K562 (cell line): Measurements from ENCODE around the gene EIF5. TPM values are rescaled to one million over a fixed set of nuclear protein-coding genes. Genes with fewer than 3 reads are reported as not detected.

ENCODE experiments used
- BCLAF1 ChIP-seq, 2 experiments: fragments of 450-650 bp in 1 of 2; IDR thresholded peaks; 2 replicates each; pipeline ENCODE4 v1.6.1; 2011 to 2017; ENCODE audit warnings: low read depth in 2 of 2, antibody characterized with exemption in 1 of 2, borderline replicate concordance in 1 of 2, low read length in 1 of 2, mild to moderate bottlenecking in 1 of 2, mixed read lengths in 1 of 2; ENCODE audit not compliant: control insufficient read depth in 1 of 2
- CREB5 ChIP-seq: fragments of 250-450 bp; sonication (Bioruptor Pico); IDR thresholded peaks from 2 replicates; pipeline ENCODE4 v1.5.0; 2020; ENCODE audit warnings: mild to moderate bottlenecking
- FOXK1 ChIP-seq: sonication (generic); formaldehyde crosslinking; IDR thresholded peaks from 2 replicates; pipeline ENCODE4 v1.8.0; 2022; ENCODE audit warnings: missing genetic modification reagents, mild to moderate bottlenecking, borderline replicate concordance
- GTF2E2 ChIP-seq: fragments of 200-800 bp; sonication (Bioruptor generic); IDR thresholded peaks from 2 replicates; pipeline ENCODE4 v1.6.1; 2016; ENCODE audit warnings: missing genetic modification characterization, missing compliant biosample characterization
- MTA2 ChIP-seq: fragments of 450-650 bp; IDR thresholded peaks from 2 replicates; pipeline ENCODE4 v1.6.1; 2016; ENCODE audit warnings: low read depth
- NELFE ChIP-seq: IDR thresholded peaks from 2 replicates; pipeline ENCODE4 v1.6.1; 2011; ENCODE audit warnings: mild to moderate bottlenecking; ENCODE audit not compliant: insufficient read depth, insufficient read length
- PKNOX1 ChIP-seq: fragments of 450-650 bp; IDR thresholded peaks from 2 replicates; pipeline ENCODE4 v1.6.1; 2016
- PPARD ChIP-seq: fragments of 250-450 bp; sonication (Bioruptor Pico); IDR thresholded peaks from 2 replicates; pipeline ENCODE4 v1.8.0; 2022; ENCODE audit warnings: inconsistent platforms, mild to moderate bottlenecking, moderate library complexity
- ZNF197 ChIP-seq: fragments of 200-800 bp; sonication (Bioruptor generic); IDR thresholded peaks from 2 replicates; pipeline ENCODE4 v1.6.1; 2016; ENCODE audit warnings: low read depth, missing genetic modification characterization, missing compliant biosample characterization
- ZNF408 ChIP-seq: fragments of 250-450 bp; sonication (Bioruptor Pico); IDR thresholded peaks from 2 replicates; pipeline ENCODE4 v1.4.0; 2020; ENCODE audit warnings: low read depth, mild to moderate bottlenecking, moderate library complexity
- polyA plus RNA-seq, 8 experiments: library from polyadenylated mRNA; depleted of rRNA in 4 of 8; stranded (reverse) in 5 of 8; unstranded in 3 of 8; fragments of >200 nt; fragmentation: Nextera tagmentation in 2 of 8; fragmentation: Illumina TruSeq in 1 of 8; extraction: Ambion mirVana in 2 of 8; extraction: Trizol in 1 of 8; gene quantifications; 2 replicates each; pipeline versions ENCODE4 v1.2.1 to v1.2.3, GENCODE V29; 2011 to 2014; ENCODE audit warnings: inconsistent platforms in 1 of 8, missing spikeins in 1 of 8
- total RNA-seq, 7 experiments: library from RNA; depleted of rRNA in 6 of 7; stranded (reverse); fragments of >200 nt in 6 of 7; fragmentation: Illumina TruSeq in 2 of 7; extraction: Trizol in 2 of 7; gene quantifications; 2 replicates each; pipeline versions ENCODE4 v1.2.1 to v1.2.3, GENCODE V29; 2011 to 2021; ENCODE audit warnings: low replicate concordance in 1 of 7
- TF ChIP-seq, protein P1 (sequence below): sonication (generic); formaldehyde crosslinking; IDR thresholded peaks from 2 replicates; pipeline ENCODE4 v1.8.1; 2023; ENCODE audit warnings: mild to moderate bottlenecking, missing genetic modification reagents
- TF ChIP-seq, protein P2 (sequence below), 2 experiments: IDR thresholded peaks; 2 replicates each; pipeline ENCODE4 v1.6.1; 2011; ENCODE audit warnings: borderline replicate concordance in 1 of 2, control low read depth in 1 of 2, low read depth in 1 of 2, low read length in 1 of 2, mild to moderate bottlenecking in 1 of 2, mixed read lengths in 1 of 2, moderate library complexity in 1 of 2; ENCODE audit not compliant: insufficient read depth in 1 of 2, insufficient read length in 1 of 2, poor library complexity in 1 of 2, severe bottlenecking in 1 of 2; ENCODE audit errors: extremely low read depth in 1 of 2
- TF ChIP-seq, protein P3 (sequence below): sonication (generic); formaldehyde crosslinking; IDR thresholded peaks from 2 replicates; pipeline ENCODE4 v1.8.1; 2023; ENCODE audit warnings: mild to moderate bottlenecking, missing genetic modification reagents

Gene EIF5
- total and polyA plus RNA-seq, 9 of the 15 experiments (the other 6 are each of a cell fraction or from before 2014, with no cell fraction given): 92.7 to 442 (median 190) TPM

- TF ChIP-seq, protein P1, sequence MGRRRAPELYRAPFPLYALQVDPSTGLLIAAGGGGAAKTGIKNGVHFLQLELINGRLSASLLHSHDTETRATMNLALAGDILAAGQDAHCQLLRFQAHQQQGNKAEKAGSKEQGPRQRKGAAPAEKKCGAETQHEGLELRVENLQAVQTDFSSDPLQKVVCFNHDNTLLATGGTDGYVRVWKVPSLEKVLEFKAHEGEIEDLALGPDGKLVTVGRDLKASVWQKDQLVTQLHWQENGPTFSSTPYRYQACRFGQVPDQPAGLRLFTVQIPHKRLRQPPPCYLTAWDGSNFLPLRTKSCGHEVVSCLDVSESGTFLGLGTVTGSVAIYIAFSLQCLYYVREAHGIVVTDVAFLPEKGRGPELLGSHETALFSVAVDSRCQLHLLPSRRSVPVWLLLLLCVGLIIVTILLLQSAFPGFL (CRISPR knock-in tag): no peak
- TF ChIP-seq FOXK1 (CRISPR knock-in tag): no peak
- TF ChIP-seq ZNF197 (CRISPR knock-in tag): no peak
- no peak for TF ChIP-seq MTA2
- TF ChIP-seq CREB5 (CRISPR knock-in tag): no peak
- no peak for TF ChIP-seq NELFE
- peak in 1 of 2 experiments; percentile 81; a peak in 1 of 4 replicates for TF ChIP-seq BCLAF1 (IDR thresholded peaks at IDR 0.05; ENCODE audit: borderline replicate concordance in 1 of 2, control insufficient read depth in 1 of 2, low read depth in 2 of 2, low read length in 1 of 2)
- TF ChIP-seq ZNF408 (CRISPR knock-in tag): no peak
- 0 out of 2 replicates have a peak, but pooled peaks have one; percentile 41 for TF ChIP-seq GTF2E2 (tag)
- no peak for TF ChIP-seq PPARD
- TF ChIP-seq, protein P2, sequence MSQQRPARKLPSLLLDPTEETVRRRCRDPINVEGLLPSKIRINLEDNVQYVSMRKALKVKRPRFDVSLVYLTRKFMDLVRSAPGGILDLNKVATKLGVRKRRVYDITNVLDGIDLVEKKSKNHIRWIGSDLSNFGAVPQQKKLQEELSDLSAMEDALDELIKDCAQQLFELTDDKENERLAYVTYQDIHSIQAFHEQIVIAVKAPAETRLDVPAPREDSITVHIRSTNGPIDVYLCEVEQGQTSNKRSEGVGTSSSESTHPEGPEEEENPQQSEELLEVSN (IDR thresholded peaks at IDR 0.05; ENCODE audit: borderline replicate concordance in 1 of 2, extremely low read depth in 1 of 2, insufficient read depth in 1 of 2, insufficient read length in 1 of 2, low read depth in 1 of 2, low read length in 1 of 2, poor library complexity in 1 of 2, severe bottlenecking in 1 of 2): no peak
- TF ChIP-seq PKNOX1: no peak
- TF ChIP-seq, protein P3, sequence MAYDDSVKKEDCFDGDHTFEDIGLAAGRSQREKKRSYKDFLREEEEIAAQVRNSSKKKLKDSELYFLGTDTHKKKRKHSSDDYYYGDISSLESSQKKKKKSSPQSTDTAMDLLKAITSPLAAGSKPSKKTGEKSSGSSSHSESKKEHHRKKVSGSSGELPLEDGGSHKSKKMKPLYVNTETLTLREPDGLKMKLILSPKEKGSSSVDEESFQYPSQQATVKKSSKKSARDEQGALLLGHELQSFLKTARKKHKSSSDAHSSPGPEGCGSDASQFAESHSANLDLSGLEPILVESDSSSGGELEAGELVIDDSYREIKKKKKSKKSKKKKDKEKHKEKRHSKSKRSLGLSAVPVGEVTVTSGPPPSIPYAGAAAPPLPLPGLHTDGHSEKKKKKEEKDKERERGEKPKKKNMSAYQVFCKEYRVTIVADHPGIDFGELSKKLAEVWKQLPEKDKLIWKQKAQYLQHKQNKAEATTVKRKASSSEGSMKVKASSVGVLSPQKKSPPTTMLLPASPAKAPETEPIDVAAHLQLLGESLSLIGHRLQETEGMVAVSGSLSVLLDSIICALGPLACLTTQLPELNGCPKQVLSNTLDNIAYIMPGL (CRISPR knock-in tag): no peak
These were observed 22.1 kb downstream of the EIF5 start (continued) for GRCh38 chr14:103356024-103356682.
